Measurements from ENCODE around the gene MAP2K4.

MAP2K4 gene

GRCh38 chr17:12037970-12038369, 17.3 kb downstream of the MAP2K4 start:
- no peak for DNase-seq

- DNase-seq, result no peak
Measured at GRCh38 chr17:12040478-12040877, 19.8 kb downstream of the MAP2K4 start.

DNA sequence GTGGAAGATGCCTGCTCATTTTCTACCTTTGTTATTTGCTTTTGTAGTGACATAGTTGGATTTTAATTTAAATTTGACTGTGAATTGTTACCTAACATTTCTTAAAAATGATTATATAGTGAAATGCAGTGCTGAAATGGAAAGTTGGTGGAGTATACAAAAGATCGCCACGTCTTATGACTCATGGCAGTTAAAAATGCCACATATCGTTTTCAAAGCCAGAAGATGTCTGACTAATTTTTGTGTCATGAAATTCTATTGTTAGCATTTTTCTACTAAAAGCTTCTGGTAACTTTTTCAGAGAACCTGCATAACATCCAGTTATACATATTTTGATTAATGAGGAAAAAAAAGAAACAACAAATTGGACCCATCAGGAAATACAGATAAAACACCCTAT, 20.6 kb downstream of the MAP2K4 start:
- peak in 1 of 51 donors; percentile 6 for DNase-seq

DNA sequence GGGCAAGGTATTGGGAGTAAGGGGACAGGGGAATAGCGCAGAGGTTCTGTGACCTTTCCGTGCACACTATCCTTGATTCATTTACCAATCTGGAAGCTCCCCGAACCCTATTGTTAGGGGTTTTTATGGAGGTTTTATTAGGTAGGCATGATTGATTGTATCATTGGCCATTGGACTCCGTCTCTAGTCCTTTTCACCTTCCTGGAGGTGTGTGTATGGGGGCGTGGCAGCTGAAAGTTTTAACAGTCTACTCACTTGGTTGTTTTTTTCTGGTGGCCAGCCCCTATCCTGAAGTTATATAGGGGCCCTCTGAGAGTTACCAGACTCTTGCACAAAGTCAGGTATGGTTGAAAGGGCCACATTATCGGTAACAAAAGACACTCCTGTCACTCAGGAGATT, 23.0 kb downstream of the MAP2K4 start:
- no peak for DNase-seq

DNA sequence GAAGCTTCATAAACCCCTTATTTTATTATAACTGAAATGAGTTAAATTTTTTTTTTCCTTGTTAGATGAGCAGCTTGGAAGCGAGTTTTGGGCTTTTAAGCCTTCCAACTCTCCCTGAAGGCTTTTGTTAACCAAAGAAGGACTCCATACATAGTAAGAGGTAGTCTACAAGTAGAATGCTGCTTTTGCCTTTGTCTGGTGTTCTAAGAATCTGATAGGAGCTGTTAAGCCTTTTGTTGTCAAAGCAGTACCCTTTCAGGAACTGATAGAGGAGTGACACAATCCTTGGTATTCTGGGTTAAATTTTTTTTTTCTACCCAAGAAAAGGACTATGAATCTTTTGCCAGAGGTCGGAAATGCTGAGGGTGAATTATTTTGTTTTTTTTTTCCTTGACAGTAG, 26.1 kb downstream of the MAP2K4 start:
- DNase-seq, result no peak

GRCh38 chr17:12047681-12048376, 27.2 kb downstream of the MAP2K4 start:
- DNase-seq, result no peak

DNA sequence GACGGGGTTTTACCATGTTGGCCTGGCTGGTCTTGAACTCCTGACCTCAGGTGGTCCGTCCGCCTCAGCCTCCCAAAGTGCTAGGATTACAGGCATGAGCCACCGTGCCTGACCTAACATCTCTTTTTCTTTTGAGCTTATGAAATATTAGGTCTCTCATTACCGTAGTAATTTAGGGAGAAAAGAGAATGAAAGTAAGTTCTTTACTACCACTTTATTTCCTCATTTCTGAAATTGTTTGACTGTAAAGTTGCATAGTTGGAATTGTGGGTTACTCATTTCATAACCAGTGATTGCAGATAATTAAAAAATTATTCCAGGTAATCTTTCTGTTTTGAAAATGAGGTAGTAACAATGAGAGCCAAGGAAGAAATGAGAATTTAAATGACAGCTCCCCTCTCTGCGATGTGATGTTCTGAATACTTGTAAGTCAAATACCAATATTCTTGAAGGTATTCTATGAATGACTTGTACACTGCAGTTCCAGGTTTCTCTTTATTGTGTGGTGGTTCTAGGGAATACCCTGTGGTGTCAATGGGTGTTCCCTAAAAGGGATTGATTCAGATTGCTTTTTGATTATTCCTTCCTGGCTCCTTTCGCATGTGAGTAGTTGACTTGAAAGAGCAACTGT, 28.3 kb downstream of the MAP2K4 start:
- DNase-seq, result no peak

DNA sequence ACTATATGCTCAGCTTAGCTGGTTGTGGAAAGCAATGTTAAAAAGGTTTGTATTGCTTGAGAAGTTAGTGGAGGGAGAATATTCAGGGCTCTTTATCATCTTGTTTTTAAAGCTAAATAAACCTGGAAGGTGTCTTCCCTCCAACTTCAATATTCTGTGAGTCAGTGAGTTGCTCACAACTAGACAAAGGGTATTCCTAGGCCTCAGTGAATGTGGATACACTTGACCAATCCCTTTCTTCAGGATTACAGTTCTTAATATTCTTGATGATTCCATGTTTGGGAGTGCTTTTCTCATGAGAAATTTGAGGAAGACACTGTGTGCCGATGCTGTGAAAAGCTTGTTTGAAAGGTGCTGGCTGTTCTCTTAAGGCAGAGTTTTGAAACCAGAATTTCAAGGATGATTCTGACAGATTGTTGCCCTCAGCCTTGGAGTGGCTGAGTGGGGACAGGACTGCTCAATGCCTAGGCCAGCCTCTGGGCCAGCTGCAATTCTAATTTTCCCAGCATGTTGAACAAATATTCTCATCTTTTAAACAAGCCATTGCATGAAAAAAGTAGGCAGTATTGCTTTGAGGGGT, 30.1 kb downstream of the MAP2K4 start:
- no peak for DNase-seq

DNA sequence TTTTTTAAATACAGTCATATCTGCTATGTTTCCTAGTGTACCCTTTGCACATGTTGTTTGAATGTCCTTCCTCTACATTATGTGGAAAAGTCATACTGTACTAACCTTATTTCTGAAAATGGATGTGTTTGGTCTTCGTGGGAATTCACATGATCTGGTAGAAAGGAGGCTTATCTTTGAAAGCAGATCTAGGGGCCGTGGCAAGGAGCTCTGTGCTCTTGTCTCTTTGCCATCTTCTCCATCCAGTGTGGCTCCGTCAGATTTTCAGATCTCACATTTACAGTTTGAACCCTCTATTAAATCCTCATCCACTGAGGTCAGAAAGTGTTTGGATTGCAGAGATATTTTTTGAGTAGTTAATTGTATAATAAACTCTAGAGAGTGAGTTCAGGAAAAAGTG, 32.9 kb downstream of the MAP2K4 start:
- no peak for DNase-seq

- DNase-seq, result no peak
Measured at GRCh38 chr17:12055889-12056288, 35.2 kb downstream of the MAP2K4 start.

DNA sequence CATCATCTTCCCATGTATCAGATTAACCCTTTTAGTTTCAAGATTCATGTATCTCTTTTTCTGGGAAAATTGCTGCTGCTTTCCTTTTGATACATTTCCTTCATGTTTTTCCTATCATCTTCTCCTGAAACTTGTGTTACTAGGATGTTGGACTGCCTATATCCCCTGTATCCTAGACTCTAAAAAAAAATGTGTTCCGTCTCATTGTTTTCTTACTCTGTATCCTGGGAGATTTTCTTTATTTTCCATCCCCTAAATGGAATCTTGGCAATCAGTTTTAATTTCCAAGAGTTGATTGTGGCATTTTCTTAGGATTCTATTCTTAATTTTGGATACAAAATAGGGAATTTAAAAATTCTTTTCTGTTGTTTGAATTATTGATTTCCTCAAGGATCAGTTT, 36.8 kb downstream of the MAP2K4 start:
- no peak for DNase-seq

- no peak for DNase-seq
Measured at GRCh38 chr17:12058535-12058934, 37.9 kb downstream of the MAP2K4 start.

DNA sequence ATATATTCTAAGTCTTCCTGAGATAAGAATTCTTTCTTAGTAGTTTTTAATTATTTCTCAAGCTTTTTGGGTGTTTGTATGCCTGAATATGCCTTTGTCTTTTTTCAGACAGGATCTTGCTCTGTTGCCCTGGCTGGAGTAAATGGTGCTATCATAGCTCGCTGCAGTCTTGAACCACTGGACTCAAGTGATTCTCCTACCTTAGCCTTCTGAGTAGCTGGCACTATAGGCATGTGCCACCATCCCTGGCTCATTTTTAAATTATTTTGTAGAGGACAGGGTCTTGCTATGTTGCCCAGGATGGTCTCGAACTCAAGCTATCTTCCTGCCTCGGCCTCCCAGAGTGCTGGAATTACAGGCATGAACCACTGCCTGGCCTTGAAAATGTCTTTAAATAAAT, 41.6 kb downstream of the MAP2K4 start:
- DNase-seq, result no peak

DNA sequence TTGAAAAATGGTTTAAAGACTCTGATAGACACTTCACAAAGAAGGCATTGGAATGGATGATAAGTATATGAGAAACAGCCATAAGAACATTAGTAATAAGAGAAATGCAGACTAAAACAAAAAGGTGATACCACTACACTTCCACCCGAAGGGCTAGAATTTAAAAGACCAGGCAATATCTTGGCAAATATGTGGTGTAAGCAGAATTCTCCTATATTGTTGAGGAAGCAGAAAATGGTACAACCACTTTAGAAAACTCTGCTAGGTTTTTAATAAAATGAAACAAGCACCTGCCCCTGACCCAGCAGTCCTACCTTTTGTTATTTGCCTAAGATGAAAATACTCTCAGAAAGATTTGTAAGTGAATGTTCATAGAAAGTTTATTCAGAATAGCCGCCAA, 43.7 kb downstream of the MAP2K4 start:
- no peak for DNase-seq

- DNase-seq, result no peak
Measured at GRCh38 chr17:12067485-12067884, 46.8 kb downstream of the MAP2K4 start.

DNA sequence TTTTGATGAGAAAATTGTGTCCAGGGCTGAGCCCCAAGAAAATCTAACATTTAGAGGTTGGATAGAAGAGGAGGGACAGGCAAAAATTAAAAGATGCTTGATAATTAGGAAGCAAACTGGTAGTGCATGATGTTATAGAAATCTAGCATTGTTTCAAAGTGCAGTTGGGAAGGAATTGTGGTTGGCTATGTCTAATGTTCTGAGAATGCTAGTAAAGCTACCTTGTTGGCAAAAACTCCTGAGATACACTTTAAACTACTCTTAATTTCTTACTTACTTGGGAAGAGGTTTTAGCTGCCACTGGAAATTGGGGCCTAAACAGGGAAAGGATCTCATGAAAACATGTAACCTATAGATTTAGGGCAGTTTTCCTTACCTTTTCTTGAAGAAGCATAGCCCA, 48.3 kb downstream of the MAP2K4 start:
- peak in 2 of 51 donors; percentile 22 to 37 for DNase-seq

GRCh38 chr17:12070561-12070960, 49.9 kb downstream of the MAP2K4 start:
- DNase-seq, result peak in 1 of 51 donors; percentile 5

GRCh38 chr17:12074346-12074745, 53.7 kb downstream of the MAP2K4 start:
- no peak for DNase-seq

DNA sequence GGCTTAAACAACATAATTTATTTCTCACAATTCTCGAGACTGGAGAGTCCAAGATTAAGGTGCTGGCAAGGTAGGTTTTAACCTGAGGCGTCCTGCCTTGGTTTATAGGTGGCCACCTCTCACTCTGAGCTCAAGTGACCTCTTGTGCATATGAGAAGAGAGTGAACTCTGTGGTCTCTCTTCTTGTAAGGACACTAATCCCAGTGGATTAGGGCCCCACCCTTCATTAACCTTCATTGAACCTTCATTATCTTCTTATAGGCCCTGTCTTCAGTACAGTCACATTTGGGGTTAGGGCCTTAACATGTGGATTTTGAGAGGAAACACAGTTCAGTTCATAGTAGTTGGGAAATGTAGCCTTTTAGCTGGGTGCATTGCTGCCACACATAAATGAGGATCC, 57.1 kb downstream of the MAP2K4 start:
- DNase-seq, result no peak

DNA sequence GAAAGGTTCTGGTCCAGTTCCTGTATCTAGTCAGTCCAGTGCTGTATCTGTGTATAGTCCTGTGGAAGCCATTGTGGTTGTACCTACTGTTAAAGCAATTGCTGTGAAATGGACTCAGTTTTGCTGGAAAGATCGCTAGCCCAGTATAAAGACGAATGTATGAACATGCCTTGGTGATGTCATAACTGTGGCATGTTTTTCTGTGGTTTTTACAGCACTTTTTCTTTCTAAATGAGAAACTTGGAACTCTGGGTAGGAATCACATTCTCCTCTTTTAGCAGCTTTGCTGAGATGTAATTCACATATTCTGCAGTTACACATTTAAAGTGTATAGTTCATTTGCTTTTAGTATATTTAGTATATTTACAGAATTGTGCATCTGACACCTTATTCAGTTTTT, 58.1 kb downstream of the MAP2K4 start:
- DNase-seq, result no peak

DNA sequence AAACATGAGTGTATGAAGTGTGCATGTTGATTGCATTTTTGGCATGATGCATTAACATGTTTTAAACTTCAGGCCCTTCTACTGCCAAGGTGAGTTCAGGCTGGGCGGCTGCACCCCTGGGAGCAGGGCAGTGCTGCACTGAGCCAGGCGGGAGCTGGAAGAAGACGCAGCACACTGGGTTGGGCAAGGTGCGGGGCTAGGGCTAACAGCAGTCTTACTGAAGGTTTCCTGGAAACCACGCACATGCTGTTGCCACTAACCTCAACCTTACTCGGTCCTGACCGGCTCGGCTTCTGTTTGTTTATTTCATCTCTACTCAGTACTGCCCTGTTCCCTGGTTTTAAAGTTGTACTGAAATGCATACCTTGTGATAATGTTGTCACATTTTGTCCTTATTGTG, 61.0 kb downstream of the MAP2K4 start:
- no peak for DNase-seq

GRCh38 chr17:12085076-12085949, 64.6 kb downstream of the MAP2K4 start:
- no peak for DNase-seq

Data from hypothalamus (tissue), 51 donors.